ENCODE measurements around the gene PRKCE. TPM values are rescaled to one million over a fixed set of nuclear protein-coding genes. Genes with fewer than 3 reads are reported as not detected.
"Not testable (repeated sequence)": the region's sequence is repeated elsewhere in the genome, so short reads cannot be mapped to it uniquely, and the experiment has no call there.

The PRKCE gene
- polyA plus RNA-seq, 1 donor, result 8.7 TPM

- no peak for DNase-seq
Measured at GRCh38 chr2:45889620-45890370, 238.3 kb downstream of the PRKCE start.

- not testable (repeated sequence) for DNase-seq
Measured at GRCh38 chr2:45890371-45890646, 238.8 kb downstream of the PRKCE start.

GRCh38 chr2:45890819-45891218, 239.3 kb downstream of the PRKCE start:
- no peak for DNase-seq

GRCh38 chr2:45891719-45892424, 240.4 kb downstream of the PRKCE start:
- no peak for DNase-seq

- no peak for DNase-seq
Measured at GRCh38 chr2:45892425-45892745, 240.9 kb downstream of the PRKCE start.

- no peak for DNase-seq
Measured at GRCh38 chr2:45892757-45893156, 241.3 kb downstream of the PRKCE start.

GRCh38 chr2:45894211-45894610, 242.7 kb downstream of the PRKCE start:
- no peak for DNase-seq

- no peak for DNase-seq
Measured at GRCh38 chr2:45895241-45895861, 243.9 kb downstream of the PRKCE start.

GRCh38 chr2:45896311-45896710, 244.8 kb downstream of the PRKCE start:
- no peak for DNase-seq

- no peak for DNase-seq
Measured at GRCh38 chr2:45897842-45898241, 246.4 kb downstream of the PRKCE start.

- DNase-seq, result no peak
Measured at GRCh38 chr2:45898819-45899218, 247.3 kb downstream of the PRKCE start.

- DNase-seq, result no peak
Measured at GRCh38 chr2:45899926-45900325, 248.5 kb downstream of the PRKCE start.

GRCh38 chr2:45901468-45902032, 250.1 kb downstream of the PRKCE start:
- no peak for DNase-seq

GRCh38 chr2:45902380-45902779, 250.9 kb downstream of the PRKCE start:
- no peak for DNase-seq

GRCh38 chr2:45902781-45903375, 251.4 kb downstream of the PRKCE start:
- no peak for DNase-seq

GRCh38 chr2:45904267-45904945, 252.9 kb downstream of the PRKCE start:
- no peak for DNase-seq

GRCh38 chr2:45904946-45905631, 253.6 kb downstream of the PRKCE start:
- no peak for DNase-seq

GRCh38 chr2:45905632-45905958, 254.1 kb downstream of the PRKCE start:
- DNase-seq, result no peak

GRCh38 chr2:45907592-45907991, 256.1 kb downstream of the PRKCE start:
- DNase-seq, result no peak

GRCh38 chr2:45908316-45909170, 257.1 kb downstream of the PRKCE start:
- no peak for DNase-seq

- no peak for DNase-seq
Measured at GRCh38 chr2:45909171-45909565, 257.7 kb downstream of the PRKCE start.
